ENCODE data around the gene NKTR.

The NKTR gene

DNA sequence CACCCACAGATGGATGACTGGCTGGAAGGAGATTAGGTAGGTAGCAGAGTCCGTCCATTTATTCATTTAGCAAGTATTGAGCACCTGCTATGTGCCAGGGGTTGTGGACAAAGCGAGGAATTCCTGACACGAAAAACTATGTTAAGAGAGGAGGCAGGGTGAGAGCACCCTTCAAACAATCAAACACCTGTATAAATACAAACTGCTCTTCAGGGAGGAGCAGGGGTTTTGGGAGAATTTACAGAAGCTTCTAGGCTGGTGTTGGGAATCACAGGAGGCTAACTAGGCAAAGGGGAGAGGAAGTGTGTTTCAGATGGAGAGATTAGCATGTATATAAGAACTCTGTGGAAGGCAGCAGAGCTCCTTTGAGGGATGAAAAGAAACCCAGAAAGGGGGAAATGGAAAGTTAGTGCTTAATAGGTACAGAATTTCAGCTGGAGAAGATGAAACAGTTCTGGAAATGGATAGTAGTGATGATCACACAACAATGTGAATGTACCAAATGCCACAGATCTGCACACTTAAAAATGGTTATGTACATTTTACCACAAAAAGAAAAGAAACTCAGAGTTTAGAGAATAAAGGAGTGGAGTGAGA lies 17.9 kb upstream of the NKTR start:
- peak overlapping the region; percentile 80 for H3K4me3 ChIP-seq (replicated peaks; ENCODE audit: low read depth, low read length)
- TF ChIP-seq, protein P1, sequence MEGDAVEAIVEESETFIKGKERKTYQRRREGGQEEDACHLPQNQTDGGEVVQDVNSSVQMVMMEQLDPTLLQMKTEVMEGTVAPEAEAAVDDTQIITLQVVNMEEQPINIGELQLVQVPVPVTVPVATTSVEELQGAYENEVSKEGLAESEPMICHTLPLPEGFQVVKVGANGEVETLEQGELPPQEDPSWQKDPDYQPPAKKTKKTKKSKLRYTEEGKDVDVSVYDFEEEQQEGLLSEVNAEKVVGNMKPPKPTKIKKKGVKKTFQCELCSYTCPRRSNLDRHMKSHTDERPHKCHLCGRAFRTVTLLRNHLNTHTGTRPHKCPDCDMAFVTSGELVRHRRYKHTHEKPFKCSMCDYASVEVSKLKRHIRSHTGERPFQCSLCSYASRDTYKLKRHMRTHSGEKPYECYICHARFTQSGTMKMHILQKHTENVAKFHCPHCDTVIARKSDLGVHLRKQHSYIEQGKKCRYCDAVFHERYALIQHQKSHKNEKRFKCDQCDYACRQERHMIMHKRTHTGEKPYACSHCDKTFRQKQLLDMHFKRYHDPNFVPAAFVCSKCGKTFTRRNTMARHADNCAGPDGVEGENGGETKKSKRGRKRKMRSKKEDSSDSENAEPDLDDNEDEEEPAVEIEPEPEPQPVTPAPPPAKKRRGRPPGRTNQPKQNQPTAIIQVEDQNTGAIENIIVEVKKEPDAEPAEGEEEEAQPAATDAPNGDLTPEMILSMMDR (IDR thresholded peaks at IDR 0.05; ENCODE audit: low read depth, low read length, missing control alignments) = no peak
- DNase-seq (ENCODE audit: extremely low read depth, low read depth) = no peak

DNA sequence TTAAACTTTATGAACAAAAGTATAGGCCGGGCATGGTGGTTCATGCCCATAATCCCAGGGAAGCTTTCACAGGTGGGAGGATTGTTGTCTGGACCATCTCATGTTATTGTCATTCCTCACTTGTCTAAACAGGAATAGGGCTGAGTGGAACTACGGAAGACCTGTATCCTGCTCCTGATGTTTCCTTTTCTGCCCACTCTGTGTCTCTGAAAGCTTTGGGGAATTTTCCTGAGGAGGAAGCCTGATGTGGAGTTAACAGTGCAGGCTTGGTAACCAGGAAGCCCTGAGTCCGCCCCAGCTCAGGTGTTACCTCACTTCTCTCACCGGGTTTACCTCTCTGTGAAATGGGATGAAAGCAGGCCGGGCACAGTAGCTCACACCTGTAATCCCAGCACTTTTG lies 11.9 kb upstream of the NKTR start:
- DNase-seq (ENCODE audit: extremely low read depth, low read depth) = no peak
- no peak overlapping the region for H3K4me3 ChIP-seq (replicated peaks; ENCODE audit: low read depth, low read length)
- TF ChIP-seq, protein P1 (IDR thresholded peaks at IDR 0.05; ENCODE audit: low read depth, low read length, missing control alignments) = no peak

DNA sequence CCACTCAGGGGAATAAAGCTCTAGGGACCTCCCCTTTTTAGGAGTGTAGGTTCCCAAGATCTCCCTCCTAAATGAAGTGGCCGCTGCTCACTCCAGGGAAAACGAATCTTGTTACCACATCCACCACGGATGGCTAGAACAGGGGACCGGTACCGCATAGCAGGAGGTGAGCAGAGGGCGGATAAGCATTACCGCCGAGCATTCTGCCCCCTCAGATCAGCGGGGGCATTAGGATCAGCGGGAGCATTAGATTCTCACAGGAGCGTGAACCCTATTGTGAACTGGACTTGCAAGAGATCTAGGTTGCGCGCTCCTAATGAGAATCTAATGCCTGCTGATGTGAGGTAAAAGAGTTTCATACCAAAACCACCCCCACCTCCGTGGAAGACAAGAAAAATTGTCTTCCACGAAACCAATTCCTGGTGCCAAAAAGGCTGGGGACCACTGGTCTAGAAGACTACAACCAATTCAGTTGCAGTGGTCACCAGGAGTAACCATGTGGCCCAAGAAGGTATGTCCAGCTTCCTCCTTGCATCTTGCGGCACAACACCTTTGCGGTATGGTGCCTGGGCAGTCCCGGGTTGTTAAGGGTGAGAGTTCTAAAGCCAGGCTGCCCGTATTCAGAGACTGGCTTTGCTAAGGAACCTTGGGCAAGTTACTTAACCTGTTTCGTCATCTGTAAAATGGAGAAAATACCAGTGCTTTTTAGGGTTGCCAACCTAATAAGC lies 10.9 kb upstream of the NKTR start:
- peak overlapping the region; percentile 75 for H3K4me3 ChIP-seq (replicated peaks; ENCODE audit: low read depth, low read length)
- TF ChIP-seq, protein P1 (IDR thresholded peaks at IDR 0.05; ENCODE audit: low read depth, low read length, missing control alignments) = no peak
- DNase-seq (ENCODE audit: extremely low read depth, low read depth) = no peak

DNA sequence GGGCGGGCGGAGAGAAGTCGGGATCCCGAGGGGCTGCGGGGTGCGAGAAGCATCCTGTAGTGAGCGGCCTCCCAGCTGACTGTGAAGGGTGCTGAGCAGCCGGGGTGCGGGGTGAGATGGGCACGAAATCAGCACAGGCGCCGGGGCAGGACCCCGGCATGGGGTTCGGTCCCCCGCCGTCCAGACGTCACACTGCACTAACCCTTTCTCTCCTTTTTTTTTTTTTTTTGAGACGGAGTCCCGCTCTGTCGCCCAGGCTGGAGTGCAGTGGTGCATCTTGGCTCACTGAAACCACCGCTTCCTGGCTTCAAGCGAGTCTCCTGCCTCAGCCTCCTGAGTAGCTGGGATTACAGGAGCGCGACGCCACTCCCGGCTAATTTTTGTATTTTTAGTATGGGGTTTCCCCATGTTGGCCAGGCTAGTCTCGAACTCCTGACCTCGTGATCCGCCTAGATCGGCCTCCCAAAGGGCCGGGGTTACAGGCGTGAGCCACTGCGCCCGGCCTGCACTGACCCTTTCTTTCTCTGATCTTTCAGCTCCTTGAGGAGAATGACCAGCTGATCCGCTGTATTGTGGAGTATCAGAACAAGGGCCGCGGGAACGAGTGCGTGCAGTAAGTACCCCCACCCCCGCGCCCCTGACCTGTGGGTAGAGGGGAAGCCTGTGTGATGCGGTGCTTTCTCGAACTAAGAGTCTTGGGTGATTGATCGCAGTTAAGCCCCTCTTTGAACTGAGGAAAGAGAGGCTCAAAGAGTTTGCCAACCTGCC lies 9.3 kb upstream of the NKTR start:
- peak overlapping the region; percentile 75 for H3K4me3 ChIP-seq (replicated peaks; ENCODE audit: low read depth, low read length)
- TF ChIP-seq, protein P1 (IDR thresholded peaks at IDR 0.05; ENCODE audit: low read depth, low read length, missing control alignments) = no peak
- no peak for DNase-seq (ENCODE audit: extremely low read depth, low read depth)

DNA sequence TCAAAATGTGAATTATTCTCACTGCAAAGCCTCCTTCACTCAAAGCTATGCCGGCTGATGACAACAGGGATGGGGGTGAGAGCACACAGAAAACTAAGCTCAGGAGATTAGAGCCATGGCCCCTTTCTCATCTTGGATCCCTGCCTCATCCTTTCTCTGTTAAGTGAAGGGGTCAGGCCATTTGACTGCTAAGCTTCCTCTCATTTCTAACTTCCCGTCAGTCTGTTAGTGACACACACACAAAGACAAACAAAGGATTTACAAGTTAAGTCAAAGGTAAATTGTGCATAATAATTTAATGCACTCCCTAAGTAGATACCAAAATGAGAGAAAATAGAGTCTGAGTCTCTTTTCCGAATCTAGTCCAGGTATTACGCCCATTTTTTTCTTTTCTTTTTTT lies 8.7 kb upstream of the NKTR start:
- peak overlapping the region; percentile 75 for H3K4me3 ChIP-seq (replicated peaks; ENCODE audit: low read depth, low read length)
- TF ChIP-seq, protein P1 (IDR thresholded peaks at IDR 0.05; ENCODE audit: low read depth, low read length, missing control alignments) = no peak
- DNase-seq (ENCODE audit: extremely low read depth, low read depth) = no peak

DNA sequence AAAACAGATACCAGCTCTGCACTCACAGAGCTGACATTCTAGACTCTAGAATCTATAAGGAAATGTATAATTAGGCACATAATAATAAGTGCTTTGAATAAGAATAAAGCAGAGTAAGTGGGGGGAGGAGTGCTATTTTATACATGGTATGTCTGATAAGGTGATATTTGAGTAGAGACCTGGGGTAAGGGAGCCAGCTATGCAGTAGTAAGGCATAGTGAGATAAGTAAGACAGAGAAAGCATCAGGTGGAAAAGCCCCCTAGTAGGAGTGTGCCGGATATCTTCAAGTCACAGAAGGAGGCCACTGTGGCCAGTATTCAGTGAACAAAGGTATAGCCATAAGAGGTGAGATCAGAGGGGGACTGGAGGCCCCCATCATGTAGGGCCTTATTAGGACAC lies 6.9 kb upstream of the NKTR start:
- TF ChIP-seq, protein P1 (IDR thresholded peaks at IDR 0.05; ENCODE audit: low read depth, low read length, missing control alignments) = no peak
- no peak for DNase-seq (ENCODE audit: extremely low read depth, low read depth)
- no peak overlapping the region for H3K4me3 ChIP-seq (replicated peaks; ENCODE audit: low read depth, low read length)

Data from HFF-Myc (cell line).